ENCODE results near the gene SKIDA1.

Gene SKIDA1

GRCh38 chr10:21519941-21520436, 5.5 kb downstream of the SKIDA1 start:
- TF ChIP-seq POLR2AphosphoS5 (IDR thresholded peaks at IDR 0.05; ENCODE audit: low read depth, low read length) = 0 out of 2 replicates have a peak, but pooled peaks have one; percentile 61
- peak; percentile 53; the same call in 1 of the 2 replicates for TF ChIP-seq SIN3A (IDR thresholded peaks at IDR 0.05; ENCODE audit: borderline replicate concordance, insufficient read depth, low read length)
- no peak for TF ChIP-seq FOXP2 (optimal IDR thresholded peaks at IDR 0.05; ENCODE audit: borderline replicate concordance, extremely low read depth, extremely low read length, insufficient read depth)
- TF ChIP-seq TAF1 (IDR thresholded peaks at IDR 0.05; ENCODE audit: borderline replicate concordance, insufficient read depth, low read length) = peak; percentile 31; the same call in 1 of the 2 replicates

GRCh38 chr10:21519397-21519933, 6.0 kb downstream of the SKIDA1 start:
- TF ChIP-seq FOXP2 (optimal IDR thresholded peaks at IDR 0.05; ENCODE audit: borderline replicate concordance, extremely low read depth, extremely low read length, insufficient read depth) (no peak), SIN3A (IDR thresholded peaks at IDR 0.05; ENCODE audit: borderline replicate concordance, insufficient read depth, low read length) (no peak), POLR2AphosphoS5 (IDR thresholded peaks at IDR 0.05; ENCODE audit: low read depth, low read length) (no peak), REST (IDR thresholded peaks at IDR 0.05; ENCODE audit: insufficient read depth in 1 of 2, low read depth in 2 of 2, low read length in 2 of 2) (no peak), TAF1 (IDR thresholded peaks at IDR 0.05; ENCODE audit: borderline replicate concordance, insufficient read depth, low read length) (no peak)

- TF ChIP-seq SIN3A (IDR thresholded peaks at IDR 0.05; ENCODE audit: borderline replicate concordance, insufficient read depth, low read length) (no peak), POLR2AphosphoS5 (IDR thresholded peaks at IDR 0.05; ENCODE audit: low read depth, low read length) (no peak; the same call in 1 of the 2 replicates), TAF1 (IDR thresholded peaks at IDR 0.05; ENCODE audit: borderline replicate concordance, insufficient read depth, low read length) (no peak), FOXP2 (optimal IDR thresholded peaks at IDR 0.05; ENCODE audit: borderline replicate concordance, extremely low read depth, extremely low read length, insufficient read depth) (no peak), REST (IDR thresholded peaks at IDR 0.05; ENCODE audit: insufficient read depth in 1 of 2, low read depth in 2 of 2, low read length in 2 of 2) (no peak)
Observed at GRCh38 chr10:21518641-21519396, 6.7 kb downstream of the SKIDA1 start.

- TF ChIP-seq TAF1 (IDR thresholded peaks at IDR 0.05; ENCODE audit: borderline replicate concordance, insufficient read depth, low read length) (peak; percentile 91), SIN3A (IDR thresholded peaks at IDR 0.05; ENCODE audit: borderline replicate concordance, insufficient read depth, low read length) (no peak), FOXP2 (optimal IDR thresholded peaks at IDR 0.05; ENCODE audit: borderline replicate concordance, extremely low read depth, extremely low read length, insufficient read depth) (no peak), REST (IDR thresholded peaks at IDR 0.05; ENCODE audit: insufficient read depth in 1 of 2, low read depth in 2 of 2, low read length in 2 of 2) (0 out of 4 replicates have a peak, but pooled peaks of 1 of the 2 experiments have one; percentile 15), POLR2AphosphoS5 (IDR thresholded peaks at IDR 0.05; ENCODE audit: low read depth, low read length) (peak; percentile 93)
Observed at GRCh38 chr10:21518149-21518640, 7.3 kb downstream of the SKIDA1 start.

All from PFSK-1 (cell line).